Cerebellar cortex (tissue), 1 donor: Measurements from ENCODE around the gene XNDC1N.
A peak's percentile ranks its signal among the peaks of the same experiment; 100 is the strongest.
"Not testable (repeated sequence)": the region's sequence is repeated elsewhere in the genome, so short reads cannot be mapped to it uniquely, and the experiment has no call there.

Experiments used
- DNase-seq: peaks from one replicate; pipeline ENCODE4 v3.0.0-alpha.2; 2015; ENCODE audit warnings: low spot score

XNDC1N gene

DNA sequence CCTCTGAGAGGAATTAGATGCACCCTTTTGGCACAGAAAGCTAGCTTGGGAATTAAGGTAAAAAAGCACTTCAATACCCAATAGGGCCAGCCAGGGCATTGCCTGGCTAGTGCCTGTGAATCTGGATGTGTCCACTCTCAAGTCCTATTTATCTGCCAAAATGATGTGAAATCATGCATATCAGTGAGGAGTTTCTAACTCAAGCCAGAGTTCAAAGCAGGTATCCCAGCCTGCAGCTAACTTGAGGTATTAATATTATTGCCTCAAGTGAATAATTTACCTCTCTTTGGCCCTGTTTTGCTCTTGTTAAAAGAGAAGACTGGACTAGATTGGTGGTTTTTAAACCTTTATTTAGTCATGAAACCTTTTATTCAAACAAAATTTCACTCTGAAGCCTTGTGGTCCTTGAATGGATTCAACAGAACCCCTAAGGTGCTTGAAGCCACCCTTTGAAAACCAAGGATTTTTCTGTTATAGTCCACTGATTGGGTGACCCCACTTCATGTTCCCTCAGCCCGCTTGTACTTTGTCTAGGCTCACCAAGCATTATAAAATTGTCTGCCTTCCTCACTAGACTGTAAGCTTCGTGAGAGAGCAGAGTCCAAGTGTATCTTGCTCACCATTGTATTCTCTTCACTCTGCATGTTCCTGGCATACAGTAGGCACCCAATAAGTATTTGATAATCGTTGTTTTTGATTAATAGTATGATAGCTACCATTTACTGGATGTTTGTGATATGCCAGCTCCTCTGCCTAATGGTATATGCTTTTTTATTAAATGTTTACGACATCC is 4.9 kb upstream of the XNDC1N start:
- DNase-seq: no peak

DNA sequence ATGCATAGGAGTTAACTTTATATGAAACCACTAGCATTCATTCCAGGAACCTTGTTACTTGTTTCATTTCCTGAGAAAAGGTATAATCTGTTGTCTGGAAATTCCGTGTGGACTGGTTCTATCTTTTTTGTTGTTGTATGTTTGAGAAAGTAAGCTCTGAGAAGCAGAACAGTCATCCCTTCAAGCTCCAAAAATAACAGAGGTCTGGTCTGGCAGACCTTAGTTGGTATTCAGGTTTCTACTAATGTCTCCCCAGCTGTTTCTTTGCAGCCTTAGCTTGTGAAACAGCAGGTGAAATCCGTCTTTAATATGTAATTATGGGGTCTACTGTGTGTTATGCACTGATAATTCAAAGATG is 2.8 kb upstream of the XNDC1N start:
- no peak for DNase-seq

DNA sequence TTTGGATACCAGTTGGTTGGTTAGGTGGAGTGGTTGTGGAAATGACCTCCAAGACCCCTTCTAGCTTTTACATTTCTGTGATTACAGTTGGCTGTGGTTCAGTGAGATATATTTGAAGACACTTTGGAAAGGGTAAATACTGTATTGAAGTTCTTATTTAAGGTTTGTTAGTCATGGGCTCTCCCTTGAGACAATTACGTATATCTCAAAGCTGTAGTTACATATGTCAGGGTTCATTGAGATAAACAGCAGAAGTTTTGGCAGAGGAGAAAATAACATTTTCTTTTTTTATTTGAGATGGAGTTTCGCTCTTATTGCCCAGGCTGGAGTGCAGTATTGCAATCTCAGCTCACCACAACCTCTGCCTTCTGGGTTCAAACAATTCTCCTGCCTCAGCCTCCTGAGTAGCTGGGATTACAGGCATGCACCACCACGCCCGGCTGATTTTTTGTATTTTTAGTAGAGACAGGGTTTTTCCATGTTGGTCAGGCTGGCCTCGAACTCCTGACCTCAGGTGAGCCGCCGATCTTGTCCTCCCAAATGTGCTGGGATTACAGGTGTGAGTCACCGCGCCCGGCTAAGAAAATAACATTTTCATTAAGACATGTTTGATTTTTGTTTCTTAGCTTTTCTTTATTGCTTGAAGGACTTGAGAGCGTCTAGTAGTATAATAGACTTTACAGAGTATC is 2.3 kb upstream of the XNDC1N start:
- DNase-seq: no peak

DNA sequence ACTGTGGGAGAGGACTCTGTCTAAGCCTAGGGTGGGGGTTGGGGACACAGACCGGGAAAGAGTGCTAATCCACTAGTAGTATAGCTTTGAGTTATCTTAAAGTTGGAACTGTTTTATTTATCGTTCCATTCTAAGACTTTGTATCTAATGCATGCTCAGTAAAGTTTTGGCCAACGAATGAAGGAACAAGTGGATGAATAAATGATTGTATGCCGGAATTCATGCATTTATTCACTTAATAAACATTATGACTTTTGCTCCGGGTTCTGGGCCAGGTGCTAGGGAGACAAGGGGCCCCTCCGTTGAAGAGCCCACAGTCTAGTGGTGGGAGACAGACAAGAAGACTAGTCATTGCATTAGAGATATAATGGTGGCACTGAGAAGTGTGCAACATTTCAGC is 1.1 kb upstream of the XNDC1N start:
- DNase-seq: no peak

DNA sequence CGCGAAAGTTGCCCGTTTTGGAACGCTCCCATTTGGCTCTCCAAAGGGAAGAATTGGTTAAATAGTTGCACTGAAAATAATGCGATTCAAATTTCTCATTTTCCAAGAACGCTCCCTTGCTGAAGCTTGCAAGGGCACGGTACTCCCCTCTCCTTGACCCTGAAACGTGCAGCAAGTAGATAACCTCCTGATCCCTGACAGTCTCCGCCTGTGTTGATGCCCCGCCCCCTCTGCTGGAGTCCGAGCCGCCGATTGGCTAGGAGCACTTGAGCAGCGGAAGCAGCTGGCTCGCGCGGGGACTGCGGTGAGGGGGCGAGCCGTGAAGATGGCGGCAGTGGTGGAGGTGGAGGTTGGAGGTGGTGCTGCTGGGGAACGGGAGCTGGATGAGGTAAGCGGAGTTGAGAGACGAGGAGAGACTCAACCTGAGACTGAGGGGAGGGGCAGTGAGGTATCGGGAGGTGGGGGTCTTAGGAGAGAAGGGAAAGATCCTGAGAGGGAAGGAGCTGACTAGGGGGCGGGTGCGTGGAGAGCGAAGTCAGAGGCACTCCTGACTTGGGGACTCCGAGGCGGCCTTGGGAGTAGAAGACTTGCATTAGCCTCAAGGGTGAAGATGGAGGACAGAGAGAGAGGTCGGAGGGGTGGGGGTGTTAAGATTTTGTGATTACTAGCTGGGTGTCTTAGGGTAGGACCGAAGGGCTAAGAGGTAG is 496 bp upstream of the XNDC1N start, which contains the start of gene RNF121:
RNF121 (plus strand) TSS at position 310 of the 707 bp plus-strand sequence; CDS start at position 326, 16 bp downstream.
- DNase-seq: peak; percentile 97

DNA sequence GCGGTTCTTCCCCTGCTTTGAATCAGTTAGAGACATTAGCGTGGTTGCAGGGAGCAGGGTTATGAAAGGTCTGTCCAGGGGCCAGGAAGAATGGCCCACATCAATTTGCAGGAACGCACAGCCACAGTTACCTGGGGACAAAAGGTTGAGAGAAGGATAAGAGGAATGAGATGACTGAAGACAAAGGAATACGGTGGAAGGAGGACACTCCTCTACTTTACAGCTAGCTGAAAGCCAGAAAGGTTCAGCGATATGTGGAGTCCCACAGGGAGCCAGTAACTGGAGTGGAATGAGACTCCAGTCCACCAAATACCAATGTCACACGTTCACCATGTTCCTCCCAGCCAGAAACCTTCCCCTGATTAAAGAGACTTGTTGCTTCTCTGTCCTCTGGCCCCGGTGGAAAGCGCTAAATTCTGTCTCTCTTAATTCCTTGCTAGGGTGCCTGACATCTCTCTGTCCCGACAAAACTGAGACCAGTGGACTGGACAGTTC is 10.7 kb downstream of the XNDC1N start:
- no peak for DNase-seq

DNA sequence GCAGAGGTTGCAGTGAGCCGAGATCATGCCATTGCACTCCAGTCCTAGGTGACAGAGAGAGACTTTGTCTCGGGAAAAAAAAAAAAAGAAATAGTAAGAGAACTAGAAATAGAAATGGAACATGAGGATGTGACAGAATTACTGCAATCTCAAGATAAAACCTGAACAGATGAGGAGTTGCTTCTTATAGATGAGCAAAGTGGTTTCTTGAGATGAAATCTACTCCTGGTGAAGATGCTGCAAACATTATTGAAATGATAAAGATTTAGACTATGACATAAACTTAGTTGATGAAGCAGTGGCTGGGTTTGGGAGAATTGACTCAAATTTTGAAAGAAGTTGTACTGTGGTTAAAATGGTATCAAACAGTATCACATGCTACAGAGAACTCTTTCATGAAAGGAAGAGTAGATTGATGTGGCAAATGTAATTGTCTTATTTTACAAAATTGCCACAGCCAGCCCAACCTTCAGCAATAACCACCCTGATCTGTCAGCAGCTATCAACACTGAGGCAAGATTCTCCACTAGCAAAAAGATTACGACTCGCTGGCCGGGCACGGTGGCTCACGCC is 13.7 kb downstream of the XNDC1N start:
- DNase-seq: no peak

DNA sequence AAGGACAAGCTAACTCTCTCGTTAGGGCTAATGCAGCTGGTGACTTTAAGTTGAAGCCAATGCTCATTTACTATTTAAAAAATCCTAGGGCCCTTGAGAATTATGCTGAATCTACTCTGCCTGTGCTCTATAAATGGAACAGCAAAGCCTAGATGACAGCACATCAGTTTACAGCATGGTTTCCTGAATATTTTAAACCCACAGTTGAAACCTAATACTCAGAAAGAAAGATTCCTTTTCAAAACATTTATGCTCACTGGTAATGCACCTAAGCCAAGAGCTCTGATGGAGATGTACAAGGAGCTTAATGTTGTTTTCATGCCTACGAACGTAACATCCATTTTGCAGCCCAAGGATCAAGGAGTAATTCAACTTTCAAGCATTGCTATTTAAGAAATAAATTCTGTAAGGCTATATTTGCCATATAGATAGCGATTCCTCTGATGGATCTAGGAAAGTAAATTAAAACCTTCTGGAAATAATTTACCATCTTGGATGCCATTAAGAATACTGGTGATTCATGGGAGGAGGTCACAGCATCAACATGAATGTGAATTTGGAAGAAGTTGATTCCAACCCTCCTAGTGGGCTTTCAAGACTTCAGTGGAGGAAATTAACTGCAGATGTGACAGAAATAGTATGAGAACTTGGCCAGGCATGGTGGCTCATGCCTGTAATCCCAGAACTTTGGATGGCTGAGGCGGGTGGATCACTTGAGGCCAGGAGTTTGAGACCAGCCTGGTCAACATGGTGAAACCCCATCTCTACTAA is 14.5 kb downstream of the XNDC1N start:
- DNase-seq: no peak

DNA sequence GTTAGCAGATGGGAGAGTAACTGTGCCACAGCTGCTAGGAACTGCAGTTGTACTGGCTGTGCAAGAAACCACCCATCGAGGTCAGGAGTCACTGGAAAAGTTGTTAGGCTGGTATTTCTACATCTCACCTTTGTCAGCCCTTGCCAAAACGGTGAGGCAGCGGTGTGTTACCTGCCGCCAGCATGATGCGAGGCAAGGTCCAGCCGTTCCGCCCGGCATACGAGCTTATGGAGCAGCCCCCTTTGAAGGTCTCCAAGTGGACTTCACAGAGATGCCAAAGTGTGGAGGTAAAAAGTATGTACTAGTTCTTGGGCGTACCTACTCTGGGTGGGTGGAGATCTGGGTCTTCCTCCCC is 16.4 kb downstream of the XNDC1N start:
- DNase-seq: not testable (repeated sequence)

DNA sequence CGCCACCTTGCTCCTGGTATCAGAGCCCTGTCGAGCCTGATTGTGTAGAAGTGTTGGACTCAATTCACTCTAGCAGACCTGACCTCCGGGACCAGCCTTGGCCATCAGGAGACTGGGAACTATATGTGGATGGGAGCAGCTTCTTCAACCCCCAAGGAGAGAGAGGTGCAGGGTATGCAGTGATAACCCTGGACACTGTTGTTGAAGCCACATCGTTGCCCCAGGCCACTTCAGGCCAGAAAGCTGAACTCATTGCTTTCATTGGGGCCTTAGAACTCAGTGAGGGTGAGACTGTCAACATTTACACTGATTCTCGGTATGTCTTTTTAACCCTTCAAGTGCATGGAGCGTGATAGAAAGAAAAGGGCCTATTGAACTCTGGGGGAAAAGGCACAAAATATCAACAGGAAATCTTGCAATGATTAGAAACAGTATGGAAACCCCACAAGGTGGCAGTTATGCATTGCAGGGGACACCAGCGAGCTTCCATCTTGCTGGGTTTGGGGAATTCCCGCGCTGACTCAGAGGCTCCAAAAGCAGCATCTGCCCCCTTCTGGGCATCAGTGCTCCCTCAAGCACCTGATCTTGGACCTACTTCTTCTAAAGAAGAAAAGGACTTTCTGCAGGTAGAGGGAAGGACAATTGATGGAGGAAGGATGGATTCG is 16.9 kb downstream of the XNDC1N start:
- not testable (repeated sequence) for DNase-seq

DNA sequence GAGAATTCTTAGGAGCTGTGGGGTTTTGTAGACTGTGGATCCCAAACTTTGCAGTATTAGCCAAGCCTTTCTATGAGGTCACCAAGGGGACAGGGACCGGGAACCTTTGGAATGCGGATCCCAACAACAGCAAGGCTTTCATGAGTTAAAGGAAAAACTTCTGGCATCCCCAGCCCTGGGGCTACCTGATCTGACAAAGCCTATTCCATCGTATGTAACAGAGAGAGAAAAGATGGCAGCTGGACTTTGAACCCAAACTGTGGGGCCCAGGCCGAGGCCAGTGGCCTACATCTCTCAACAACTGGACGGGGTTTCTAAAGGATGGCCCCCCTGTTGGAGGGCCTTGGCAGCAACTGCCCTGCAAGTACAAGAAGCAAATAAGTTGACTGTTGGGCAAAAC is 17.6 kb downstream of the XNDC1N start:
- not testable (repeated sequence) for DNase-seq

DNA sequence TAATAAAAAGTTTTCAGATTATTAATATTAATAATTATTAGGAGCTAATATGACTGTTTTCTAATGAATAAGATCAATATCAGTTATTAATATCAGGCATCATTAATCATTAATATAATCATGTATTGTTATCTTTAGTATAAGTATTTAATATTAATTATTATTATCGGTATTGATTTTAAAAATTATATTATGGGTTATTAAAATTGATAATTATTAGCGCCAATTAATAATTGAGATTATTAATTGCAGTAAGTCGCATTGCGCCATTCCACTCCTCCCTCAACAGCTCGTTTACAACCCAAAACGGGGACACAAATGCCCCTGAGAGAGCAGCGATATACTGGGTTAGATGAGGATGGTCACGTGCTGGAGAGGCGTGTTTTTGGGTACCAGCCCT is 20.2 kb downstream of the XNDC1N start:
- DNase-seq: no peak

DNA sequence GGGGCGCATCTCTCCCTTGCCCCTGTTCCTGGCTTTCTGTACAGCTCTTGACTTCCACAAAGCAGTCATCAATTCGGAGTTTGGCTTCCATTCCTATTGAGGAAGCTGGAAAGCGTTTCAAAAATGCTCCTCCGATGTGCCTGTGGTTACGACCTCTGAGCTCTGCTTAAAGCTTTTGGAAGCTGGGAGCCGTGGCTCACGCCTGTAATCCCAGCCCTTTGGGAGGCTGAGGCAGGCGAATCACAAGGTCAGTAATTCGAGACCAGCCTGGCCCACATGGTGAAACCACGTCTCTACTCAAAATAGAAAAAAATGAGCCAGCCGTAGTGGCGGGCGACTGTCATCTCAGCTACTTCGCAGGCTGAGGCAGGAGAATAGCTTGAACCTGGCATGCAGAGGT is 27.3 kb downstream of the XNDC1N start:
- not testable (repeated sequence) for DNase-seq

DNA sequence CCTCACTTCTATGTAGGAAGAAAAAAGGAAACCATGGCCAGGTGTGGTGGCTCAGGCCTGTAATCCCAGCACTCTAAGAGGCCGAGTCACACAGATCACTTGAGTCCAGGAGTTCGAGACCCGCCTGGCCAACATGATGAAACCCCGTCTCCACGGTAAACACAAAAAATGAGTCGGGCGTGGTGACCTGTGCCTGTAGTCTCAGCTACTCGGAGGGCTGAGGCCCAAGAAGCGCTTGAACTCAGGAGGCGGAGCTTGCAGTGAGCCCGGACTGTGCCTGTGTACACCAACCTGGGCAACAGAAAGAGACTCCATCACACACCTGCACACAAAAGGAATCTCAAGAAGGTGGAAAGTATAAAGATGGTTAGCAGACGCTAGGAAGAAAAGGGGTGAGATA is 32.4 kb downstream of the XNDC1N start:
- DNase-seq: no peak

DNA sequence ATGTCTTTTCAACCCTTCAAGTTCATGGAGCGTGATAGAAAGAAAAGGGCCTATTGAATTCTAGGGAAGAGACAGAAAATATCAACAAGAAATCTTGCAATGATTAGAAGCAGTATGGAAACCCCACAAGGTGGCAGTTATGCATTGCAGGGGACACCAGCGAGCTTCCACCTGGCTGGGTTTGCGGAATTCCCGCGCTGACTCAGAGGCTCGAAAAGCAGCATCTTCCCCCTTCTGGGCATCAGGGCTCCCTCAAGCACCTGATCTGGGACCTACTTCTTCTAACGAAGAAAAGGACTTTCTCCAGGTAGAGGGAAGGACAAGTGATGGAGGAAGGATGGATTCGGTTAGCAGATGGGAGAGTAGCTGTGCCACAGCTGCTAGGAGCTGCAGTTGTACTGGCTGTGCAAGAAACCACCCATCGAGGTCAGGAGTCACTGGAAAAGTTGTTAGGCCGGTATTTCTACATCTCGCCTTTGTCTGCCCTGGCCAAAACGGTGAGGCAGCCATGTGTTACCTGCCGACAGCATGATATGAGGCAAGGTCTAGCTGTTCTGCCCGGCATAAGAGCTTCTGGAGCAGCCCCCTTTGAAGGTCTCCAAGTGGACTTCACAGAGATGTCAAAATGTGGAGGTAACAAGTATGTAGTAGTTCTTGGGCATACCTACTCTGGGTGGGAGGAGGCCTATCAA is 39.1 kb downstream of the XNDC1N start:
- DNase-seq: not testable (repeated sequence)

DNA sequence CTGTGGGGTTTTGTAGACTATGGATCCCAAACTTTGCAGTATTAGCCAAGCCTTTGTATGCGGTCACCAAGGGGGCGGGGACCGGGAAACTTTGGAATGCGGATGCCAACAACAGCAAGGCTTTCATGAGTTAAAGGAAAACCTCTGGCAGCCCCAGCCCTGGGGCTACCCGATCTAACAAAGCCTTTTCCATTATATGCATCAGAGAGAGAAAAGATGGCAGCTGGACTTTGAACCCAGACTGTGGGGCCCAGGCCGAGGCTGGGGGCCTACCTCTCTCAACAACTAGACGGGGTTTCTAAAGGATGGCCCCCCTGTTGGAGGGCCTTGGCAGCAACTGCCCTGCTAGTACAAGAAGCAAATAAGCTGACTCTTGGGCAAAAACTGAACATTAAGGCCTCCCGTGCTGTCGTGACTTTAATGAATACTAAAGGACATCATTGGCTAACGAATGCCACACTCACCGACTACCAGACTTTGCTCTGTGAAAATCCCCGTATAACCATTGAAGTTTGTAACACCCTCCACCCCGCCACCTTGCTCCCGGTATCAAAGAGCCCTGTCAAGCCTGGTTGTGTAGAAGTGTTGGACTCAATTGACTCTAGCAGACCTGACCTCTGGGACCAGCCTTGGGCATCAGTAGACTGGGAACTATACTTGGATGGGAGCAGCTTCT is 39.9 kb downstream of the XNDC1N start:
- not testable (repeated sequence) for DNase-seq

DNA sequence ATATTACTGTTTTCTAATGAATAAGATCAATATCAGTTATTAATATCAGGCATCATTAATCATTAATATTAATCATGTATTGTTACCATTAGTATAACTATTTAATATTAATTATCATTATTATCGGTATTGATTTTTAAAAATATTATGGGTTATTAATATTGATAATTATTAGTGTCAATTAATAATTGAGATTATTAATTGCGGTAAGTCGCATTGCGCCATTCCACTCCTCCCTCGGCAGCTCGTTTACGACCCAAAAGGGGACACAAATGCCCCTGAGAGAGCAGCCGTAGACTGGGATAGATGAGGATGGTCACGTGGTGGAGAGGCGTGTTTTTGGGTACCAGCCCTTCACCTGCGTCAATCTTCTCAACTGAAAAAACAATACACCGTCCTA is 42.6 kb downstream of the XNDC1N start:
- not testable (repeated sequence) for DNase-seq
